ENCODE data around the gene TTC28.

DNA sequence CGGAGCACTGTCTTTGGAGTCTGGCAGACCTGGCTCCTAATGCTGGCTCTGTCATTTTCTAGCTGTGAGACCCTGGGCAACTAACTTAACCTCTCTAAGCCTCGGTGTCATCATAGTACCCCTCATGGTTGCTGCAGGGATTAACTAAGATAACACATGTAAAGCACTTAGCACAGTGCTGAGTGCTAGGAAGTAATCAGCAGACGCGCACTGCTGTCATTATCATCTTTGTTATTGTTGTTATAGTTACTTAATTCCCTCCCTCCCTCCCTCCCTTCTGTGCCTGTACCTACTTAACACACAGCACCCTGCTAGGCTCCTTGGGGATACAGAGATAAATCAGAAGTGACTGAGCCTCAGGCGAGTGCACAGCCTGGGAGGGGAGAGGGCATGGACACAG, 655.9 kb downstream of the TTC28 start:
- TF ChIP-seq POLR2A (IDR thresholded peaks at IDR 0.05): no peak
- no peak for TF ChIP-seq CTCF (IDR thresholded peaks at IDR 0.05)
